Left ventricle myocardium superior (tissue), 1 donor: ENCODE results near the gene NTM. TPM values are rescaled to one million over a fixed set of nuclear protein-coding genes. Genes with fewer than 3 reads are reported as not detected.

Experiments used
- ATAC-seq: fragments of 200-7000 bp; cut with Tn5 transposase; one replicate; pipeline ENCODE4 v1.9.1; 2020; ENCODE audit warnings: mild to moderate bottlenecking, moderate library complexity
- DNase-seq: peaks from one replicate; pipeline ENCODE4 v3.0.0-alpha.2; 2020
- intact Hi-C: fragments of 100-400 bp; cut with micrococcal nuclease; formaldehyde crosslinking; loops from one replicate; pipeline ENCODE4 v1.11.0; 2022
- total RNA-seq: library from RNA; stranded (reverse); fragmentation: NEBNext Ultra II Directional; extraction: Animal tissue kit (Norgen Biotek cat#: 25700); gene quantifications from one replicate; pipeline ENCODE4 v1.2.1, GENCODE V29; 2021
- donor health status: DM: no; HTN: yes; CAD: no; lungs with severe emphysema.

NTM gene
- total RNA-seq, 1 donor from 2014 or later: 3.3 TPM

DNA sequence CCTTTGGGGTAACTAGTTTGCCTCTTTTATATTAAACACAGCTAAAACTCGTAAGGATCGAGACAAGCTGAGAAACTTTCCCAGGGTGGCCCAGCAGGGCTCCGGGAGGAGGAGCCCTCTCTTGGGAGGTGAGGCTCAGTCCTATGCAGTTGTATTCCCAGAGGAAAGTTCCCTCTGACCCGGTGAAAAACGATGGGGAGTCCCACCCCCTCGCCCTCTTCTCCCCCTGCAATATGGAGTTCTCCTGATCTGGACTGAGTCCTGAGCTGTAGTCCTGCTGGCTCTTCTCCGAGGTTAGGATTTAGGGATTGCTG is 1.3 kb downstream of the NTM start:
- no peak for DNase-seq
- intact Hi-C loops: no loop called here
- ATAC-seq: no peak

DNA sequence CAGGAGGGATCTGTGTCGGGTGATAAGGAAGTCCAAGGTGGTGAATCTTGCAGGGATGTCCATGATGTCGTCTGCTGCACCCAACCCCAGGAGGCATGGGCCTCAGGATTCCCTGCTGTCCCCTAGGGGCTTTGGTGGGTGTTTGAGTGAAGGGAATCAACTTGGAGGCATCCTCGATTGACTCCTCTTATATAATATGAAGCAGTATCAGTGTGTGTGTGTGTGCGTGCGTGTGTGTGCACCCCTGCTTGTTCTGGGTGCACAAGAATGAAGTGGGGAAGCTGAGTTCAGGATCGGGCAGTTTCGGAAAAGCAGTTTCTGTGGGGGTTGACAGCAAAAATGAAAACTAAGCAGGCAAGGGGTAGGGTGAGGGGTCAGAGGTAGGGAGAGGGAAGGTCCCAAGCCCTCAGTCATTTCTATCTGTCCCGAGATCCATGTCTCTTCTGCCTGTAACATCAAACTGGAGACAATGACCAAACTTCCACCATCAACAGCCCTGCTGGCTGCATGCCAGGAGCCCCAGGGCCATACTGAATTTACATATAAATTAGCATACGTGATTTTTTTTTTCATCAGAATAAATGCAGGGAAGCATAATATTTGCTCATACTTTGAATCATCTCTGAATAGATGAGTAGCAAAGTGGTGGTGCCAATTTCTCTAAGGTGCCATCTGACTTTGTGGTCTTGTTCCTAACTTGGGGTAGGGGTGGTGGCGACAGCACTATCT is 2.0 kb downstream of the NTM start:
- DNase-seq (no peak), ATAC-seq (no peak)
- intact Hi-C loops: no loop called here

DNA sequence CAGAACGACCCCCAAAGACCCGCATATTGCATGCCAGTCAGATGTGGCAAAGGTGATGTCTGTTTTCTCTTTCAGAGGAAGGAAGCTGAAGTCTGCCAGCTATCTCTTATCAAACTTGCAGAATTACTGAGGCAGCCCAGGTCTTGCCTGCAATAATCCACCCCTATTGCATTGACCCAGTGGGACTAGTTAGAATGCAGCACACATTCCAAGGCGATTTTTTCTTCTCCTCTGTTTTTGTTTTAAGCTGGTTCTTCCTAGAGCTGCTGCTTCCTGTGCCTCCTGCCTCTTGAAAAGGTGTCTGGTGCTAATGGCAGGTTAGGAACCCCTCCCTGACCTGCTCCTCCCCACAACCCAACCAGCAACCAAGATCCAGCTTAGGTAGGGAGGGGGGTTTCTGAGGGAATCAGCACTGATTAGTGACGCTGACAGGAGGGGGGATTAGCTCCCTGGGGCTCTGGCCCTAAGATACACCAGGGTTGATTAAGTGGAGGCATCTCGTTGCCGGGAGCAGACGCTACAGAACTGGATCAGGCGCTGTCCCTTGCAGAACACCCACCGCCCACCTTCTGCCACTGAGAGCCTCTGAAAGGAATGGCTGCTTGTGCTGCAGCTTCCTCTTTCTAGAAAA is 2.8 kb downstream of the NTM start:
- intact Hi-C loops: no loop called here

DNA sequence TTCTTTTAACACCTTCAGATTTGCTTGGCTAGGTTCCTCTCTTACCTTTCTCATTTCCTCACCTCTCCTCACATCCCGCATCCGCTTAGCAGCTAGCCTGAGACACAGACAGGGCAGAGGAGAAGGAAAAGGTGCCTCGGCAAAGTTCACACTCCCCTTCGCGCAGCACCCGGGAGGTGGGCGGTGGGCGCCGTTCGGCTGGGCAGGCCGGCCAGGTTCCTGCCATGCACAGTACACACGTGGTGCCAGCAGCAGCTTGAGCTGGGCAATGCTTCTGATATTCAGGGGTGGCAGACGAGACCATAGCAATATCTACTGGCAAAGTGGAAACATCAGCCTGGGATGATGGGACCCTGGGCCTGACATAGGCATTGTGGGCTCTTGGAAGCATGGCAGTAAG is 3.3 kb downstream of the NTM start:
- ATAC-seq (no peak), DNase-seq (no peak)
- intact Hi-C loops: no loop called here

More for the DNA sequence above, 2.8 kb downstream of the NTM start:
- no peak for DNase-seq
- no peak for ATAC-seq

DNA sequence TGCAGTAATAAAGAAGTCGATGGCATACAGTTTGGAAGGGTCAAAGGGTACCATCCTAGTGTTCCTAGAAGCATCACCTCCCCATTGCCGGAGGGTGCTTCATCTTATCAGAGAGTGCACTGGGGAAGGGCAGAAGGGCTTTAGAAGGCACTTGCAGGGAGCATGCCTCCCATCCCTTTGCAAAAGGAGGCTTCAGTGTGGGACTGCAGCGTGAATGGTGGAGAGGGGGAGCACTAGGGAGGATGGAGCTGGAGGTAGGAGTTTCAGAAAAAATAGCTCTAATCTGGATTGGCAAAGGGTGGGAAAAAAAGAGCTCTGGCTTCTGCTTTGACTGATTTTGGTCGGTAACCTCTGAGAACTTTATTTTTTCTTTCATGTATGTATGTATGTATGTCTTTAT is 5.0 kb downstream of the NTM start:
- DNase-seq (no peak), ATAC-seq (no peak)
- intact Hi-C loops: no loop called here

DNA sequence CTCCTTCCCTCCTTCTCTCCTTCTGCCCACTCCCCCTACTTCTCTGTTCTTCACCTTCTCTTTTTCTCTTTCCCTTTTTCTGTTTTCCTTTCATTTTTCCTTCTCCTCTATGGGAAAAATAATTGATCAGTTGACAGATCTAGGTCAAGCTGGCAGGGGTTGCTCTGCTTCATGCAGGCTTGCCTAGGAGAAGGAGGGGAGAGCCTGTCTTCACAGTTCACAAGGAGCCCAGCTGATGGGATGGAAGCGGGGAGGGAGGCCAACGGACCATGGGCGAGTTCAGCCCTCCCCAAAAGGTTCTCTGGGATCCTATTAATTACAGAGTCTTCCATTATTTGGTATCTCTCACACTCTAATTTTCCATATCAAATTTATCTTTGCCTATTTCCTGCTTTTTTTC is 5.5 kb downstream of the NTM start:
- ATAC-seq (no peak), DNase-seq (no peak)
- intact Hi-C loops: no loop called here

DNA sequence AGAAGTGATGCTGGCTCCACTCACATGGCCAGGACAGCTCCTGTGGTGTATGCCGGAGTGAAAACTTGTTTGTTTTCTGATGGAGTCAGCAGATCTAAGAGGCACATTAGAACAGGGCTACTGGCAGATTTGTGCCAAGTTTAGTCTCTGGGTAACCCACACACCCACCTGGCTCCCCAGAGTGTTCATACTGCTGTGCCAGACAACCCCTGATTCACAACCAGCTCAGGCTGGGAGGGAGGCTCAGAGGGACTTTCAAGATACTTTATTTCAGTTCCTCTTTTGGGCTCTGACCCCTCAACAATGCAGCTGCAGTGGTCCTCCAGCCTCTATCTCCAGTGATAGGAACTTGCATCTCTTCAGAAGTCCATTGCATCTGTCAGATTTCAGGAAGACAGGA is 8.5 kb downstream of the NTM start:
- ATAC-seq: no peak
- intact Hi-C loops: no loop called here
- DNase-seq: no peak

DNA sequence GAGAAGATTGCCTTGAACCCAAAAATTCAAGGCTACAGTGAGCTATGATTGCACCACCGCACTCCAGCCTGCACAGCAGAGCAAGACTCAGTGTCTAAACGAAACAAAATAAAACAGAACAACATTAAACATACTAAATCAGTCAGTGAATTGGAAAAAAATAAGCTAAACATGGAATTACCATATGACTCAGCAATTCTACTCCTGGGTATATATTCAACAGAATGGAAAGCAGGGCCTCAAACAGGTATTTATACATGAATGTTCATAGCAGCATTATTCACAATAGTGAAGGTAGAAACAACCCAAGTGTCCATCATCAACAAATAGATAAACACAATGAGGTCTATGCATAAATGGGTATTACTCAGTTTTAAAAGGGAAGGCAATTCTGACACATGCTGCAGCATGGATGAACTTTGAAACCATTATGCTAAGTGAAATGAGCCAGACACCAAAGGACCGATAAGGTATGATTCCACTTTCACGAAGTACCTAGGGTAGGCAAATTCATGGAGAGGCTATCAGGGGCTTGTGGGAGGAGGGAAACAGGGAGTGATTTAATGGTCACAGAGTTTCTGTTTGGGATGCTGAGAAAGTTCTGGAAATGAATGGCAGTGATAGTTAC is 15.5 kb downstream of the NTM start:
- DNase-seq: no peak
- ATAC-seq: no peak

DNA sequence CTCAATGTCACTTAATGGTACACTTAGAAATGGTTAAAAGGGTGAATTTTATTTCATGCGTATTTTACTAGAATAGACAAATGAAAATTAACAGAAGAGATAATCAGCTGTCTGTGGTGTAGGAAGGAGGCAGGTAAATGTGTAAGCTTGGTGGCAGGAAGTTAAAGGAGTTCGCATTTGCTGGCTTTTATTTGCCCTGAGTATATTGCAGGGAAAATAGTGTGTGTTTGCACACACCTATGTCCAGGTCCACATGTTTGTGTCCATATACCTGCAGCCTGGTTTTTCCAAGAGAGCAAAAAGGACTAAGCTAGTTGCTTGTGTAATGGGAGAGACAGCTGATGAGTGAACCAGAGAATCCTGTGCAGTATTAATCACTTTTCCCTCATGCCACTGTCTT is 16.0 kb downstream of the NTM start:
- intact Hi-C loops: no loop called here
- ATAC-seq (no peak), DNase-seq (no peak)

More for the DNA sequence above, 15.5 kb downstream of the NTM start:
- intact Hi-C loops: no loop called here

DNA sequence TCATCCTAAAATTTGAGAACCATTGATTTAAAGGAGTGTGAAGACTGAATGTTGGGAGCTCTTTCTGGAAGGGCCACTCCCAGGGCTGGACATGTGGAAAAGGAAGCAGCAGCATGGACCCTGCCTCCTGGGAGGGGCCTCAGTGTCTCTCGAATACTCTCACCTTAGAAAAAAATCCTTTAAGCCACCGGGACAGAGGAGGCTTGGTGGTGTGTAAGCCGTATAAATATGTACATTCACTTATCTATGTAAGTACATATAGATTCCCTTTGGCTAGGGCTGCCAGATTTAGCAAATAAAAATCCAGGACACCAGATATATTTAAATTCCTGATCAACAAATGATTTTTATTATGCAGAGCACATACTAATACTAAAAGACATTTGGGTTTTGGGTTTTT is 17.6 kb downstream of the NTM start:
- ATAC-seq (no peak), DNase-seq (no peak)
- intact Hi-C loops: no loop called here

DNA sequence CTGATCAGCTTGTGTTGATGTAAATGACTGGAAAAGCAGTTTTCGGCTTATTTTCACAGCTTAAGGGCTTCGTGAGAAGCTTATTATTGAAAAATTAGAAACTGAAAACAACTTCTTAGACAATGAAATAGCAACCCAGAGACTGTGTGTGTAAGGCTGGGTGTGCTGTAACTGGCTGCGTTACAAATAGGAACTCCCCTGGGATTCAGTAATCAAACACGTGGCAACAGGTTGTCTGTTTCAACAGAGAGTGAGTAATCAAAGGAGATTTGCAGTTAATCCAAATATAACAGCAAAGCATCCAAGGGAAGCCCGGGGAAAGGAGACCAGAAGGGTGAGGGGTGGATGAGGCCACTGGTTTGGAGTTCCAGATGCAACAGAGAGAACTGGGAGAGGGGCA is 19.2 kb downstream of the NTM start:
- DNase-seq (no peak), ATAC-seq (no peak)
- intact Hi-C loops: no loop called here

DNA sequence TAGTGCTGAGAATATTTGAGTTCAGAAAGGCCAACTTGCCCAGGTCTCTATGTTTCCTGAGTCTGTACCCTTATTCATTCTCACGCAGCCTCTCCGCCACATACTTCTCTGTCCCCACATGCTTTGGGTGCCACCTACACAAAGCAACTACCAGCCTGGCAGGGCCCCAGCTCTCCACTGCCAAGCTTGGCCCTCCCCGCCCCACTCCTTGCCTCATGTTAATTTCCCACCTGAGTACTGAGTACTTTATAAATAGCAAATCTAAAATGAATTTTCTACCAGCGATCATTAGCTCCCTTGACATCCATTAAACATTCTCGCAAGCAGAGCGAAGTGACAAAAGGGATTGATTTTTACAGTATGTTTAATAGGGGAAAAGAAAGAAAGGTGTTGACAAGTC is 20.8 kb downstream of the NTM start:
- intact Hi-C loops: no loop called here
- peak; percentile 47 for ATAC-seq
- DNase-seq: peak; percentile 35

DNA sequence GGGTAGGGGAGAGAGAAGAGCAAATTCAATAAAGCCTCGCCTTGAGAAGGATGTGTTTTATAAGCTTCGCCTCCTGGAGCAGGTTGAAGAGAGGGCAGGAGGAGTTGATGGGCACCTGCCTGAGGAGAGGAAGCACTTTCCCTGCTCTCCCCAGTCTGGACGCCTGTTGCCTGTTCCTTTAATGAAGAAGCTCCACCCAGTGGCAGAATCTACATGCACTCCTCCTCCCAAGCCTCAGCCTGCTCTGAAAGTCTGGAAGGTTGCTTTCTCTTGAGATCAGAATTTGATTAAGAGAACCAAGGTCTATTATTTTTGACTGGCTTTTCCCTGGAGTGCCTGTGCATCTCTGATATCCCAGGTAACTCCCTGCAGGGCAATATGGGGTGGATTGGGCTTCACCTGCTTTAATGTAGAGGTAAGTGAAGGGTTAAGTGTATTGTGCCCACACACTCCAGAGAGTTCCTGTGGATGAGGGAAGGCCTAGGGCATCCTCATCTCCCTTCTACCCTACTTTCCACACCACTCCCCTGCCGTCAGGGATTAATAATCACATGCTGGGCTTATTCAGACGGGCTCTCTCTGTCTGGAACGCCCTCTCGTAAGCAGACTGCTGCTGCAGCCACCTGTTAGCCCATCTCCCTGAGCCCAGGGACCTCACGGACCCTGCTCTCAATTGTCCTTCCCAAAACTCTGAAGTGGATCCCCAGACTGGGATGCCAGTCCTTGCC is 22.3 kb downstream of the NTM start:
- intact Hi-C loops: no loop called here
- DNase-seq (no peak), ATAC-seq (no peak)

DNA sequence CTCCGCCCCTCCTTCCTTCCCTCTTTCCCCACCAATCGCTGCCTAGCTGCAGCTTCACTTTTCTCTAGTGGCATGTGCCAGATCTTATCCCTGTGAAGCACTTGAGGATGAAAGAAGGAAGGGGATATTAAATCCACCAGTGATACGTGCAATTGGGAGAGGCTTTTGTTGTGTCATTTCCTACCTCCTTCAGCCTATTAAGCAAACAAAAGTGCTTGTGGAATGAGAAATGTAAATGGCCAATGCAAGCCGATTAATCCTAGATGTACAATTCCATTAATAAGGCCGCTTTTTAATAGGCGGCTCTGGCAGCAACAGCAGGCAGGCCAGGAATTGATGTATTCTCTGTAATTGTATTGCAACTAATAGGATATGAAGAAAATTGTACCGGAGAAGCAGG is 23.3 kb downstream of the NTM start:
- intact Hi-C loops: no loop called here
- DNase-seq (no peak), ATAC-seq (no peak)

DNA sequence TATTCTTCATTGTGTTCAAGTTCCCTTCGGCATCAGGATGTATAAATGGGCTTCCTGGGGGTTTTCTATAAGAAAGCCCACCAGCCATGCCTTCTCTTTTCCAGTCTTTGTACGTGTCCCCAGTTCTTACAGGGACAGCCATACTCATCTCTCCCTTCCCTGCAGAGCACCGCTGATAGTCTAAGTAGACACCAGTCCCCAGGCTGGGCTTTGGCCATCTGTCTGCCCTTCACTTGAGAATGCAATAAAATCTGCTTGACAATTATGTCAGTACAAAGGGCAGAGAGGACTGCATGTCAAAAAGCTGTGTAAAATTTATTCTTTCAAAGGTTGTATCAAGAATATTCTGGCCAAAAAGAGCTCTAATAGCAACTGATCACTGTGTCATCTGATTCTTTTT is 27.3 kb downstream of the NTM start:
- no peak for ATAC-seq
- DNase-seq: no peak
- intact Hi-C loops: no loop called here

DNA sequence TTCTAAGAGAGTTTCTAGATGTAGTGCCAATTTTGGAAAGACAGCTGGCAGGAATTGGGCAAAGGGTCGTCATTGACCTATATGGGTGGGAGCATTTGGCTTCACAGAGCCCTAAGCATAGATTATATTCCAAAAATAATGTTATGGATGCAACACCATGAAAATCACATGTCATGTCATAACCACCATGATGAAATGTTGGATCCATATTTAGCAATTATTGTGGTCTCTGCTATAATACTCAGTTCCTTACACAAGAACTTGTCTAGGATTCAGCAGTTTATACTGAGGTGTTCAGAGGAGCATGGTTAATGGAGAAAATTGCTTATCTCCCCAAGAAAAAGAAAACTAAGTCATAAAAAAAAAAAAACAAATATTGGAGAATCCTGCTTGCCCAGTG is 31.6 kb downstream of the NTM start:
- DNase-seq: no peak
- intact Hi-C loops: no loop called here
- ATAC-seq: no peak

DNA sequence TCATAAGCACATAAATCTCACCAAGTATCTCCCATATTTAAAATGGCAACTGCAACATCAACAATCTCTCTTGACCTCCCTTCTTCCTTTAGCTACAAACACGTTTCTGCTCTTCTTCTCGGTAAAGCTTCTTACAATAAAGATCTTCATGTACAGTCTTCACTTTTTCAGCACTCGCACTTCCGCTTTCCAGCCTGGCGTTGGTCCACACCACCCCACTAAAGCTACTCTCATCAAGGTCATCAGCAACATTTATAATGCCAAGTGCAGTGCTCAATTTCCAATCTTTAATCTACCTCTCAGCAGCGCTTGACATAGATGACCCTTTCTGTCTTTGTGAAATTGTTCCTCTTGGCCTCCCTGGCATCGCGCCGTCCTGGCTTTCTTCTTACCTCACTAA is 33.6 kb downstream of the NTM start:
- intact Hi-C loops: no loop called here
- ATAC-seq (no peak), DNase-seq (no peak)

DNA sequence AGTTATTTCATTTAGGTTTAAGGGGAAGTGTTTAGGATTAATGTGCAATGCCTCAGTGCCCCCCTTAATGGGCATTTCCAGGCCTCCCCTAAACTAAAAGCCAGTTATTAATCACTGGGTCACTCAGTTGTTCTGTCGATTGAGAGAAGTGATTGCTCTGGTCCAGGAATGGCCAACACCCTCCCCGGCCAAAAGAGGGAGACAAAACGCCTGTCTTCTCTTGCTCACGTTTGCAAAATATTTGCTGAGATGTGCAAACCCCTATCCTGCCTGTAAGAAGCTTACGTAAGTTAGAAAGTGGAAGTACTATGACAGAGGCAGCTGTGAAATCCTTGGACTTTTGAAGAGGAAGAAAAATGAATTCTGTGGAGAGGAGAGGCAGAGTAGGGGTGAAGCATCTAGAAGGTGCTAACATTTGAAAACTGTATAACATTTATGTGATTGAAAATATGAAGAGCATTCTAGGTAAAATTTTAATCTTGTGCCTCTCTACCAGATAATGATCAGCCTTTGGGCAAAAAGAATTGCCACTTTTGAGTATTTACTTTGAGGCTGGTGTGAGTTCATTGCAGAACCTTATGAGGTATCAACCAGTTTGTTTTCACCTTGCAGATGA is 37.7 kb downstream of the NTM start:
- intact Hi-C loops: loop anchor here (5.0 kb wide), 1 partner anchor 104 kb away; no protein-coding TSS in a partner anchor
- peak; percentile 47 for DNase-seq
- peak; percentile 67 for ATAC-seq

DNA sequence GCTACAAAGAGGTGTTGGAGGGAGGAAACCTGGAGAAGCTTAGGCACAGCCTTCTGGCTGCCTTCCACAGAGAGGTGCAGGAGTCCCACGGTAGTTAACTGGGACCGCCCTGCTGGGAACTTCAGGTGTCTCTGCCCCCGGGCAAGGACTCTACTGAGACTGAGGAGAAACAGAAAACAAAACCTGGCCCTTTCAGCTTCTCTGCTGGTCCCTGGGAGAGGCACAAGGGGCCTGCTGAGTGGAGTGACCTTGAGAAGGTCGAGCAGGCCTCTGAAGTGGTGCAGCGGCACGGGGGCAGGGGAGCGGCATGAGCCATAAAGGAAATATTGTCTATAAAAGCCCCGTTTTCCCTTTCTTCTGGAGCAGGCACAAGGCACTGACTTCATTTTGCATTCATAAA is 38.9 kb downstream of the NTM start:
- intact Hi-C loops: loop anchor here (5.0 kb wide), 1 partner anchor 103 kb away; no protein-coding TSS in a partner anchor
- DNase-seq (no peak), ATAC-seq (no peak)

DNA sequence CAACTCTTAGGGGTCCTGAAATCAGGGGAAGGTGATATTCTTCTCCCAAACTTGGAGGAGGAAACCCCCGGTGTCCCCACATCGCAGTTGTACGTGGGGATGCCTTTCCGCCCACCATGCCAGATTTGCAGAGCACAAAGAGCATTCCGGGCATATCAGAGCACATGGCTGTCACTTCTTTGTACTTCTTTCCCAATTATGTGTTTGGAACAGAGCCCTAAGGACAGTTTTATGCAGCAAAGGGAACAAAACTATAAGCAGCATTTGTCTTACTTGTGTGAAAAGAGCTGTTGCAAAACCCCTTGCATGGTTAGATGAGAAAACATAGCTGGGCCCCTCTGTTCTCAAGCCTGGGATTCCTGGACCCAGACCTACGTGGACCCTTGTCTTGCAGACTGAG is 41.2 kb downstream of the NTM start:
- intact Hi-C loops: no loop called here
- no peak for ATAC-seq
- DNase-seq: no peak
